Measurements from ENCODE around the gene CXCL8. TPM values are rescaled to one million over a fixed set of nuclear protein-coding genes. Genes with fewer than 3 reads are reported as not detected.

Gene CXCL8
- total RNA-seq, 1 donor from 2014 or later = 1.1 TPM

DNA sequence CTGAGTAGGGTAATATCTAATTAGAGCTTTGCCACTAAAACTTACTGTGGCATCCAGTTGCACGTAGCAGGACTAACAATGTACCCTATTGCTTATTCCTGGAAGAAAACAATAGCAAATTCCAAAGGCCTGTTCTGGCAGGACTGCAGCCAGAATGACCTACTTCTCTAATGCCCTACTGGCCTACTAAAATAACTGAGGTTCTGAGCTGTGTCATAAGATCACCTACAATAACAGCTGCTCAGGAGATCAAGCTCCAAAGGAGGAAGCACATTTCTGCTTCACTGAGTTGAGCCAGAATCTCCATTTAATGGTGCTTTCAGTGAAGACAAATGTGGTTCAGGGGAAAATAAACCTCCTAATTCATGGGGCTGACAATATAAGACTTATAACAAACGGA lies 42.2 kb upstream of the CXCL8 start:
- DNase-seq = no peak
- TF ChIP-seq, protein P1, sequence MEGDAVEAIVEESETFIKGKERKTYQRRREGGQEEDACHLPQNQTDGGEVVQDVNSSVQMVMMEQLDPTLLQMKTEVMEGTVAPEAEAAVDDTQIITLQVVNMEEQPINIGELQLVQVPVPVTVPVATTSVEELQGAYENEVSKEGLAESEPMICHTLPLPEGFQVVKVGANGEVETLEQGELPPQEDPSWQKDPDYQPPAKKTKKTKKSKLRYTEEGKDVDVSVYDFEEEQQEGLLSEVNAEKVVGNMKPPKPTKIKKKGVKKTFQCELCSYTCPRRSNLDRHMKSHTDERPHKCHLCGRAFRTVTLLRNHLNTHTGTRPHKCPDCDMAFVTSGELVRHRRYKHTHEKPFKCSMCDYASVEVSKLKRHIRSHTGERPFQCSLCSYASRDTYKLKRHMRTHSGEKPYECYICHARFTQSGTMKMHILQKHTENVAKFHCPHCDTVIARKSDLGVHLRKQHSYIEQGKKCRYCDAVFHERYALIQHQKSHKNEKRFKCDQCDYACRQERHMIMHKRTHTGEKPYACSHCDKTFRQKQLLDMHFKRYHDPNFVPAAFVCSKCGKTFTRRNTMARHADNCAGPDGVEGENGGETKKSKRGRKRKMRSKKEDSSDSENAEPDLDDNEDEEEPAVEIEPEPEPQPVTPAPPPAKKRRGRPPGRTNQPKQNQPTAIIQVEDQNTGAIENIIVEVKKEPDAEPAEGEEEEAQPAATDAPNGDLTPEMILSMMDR (IDR thresholded peaks at IDR 0.05) = no peak
- Mint-ChIP-seq H3K27me3 (peaks cover 2% of the 10 kb centered on the region), H3K4me1 (no peaks in the 10 kb centered on the region), H3K27ac (no peak overlapping the region), H3K9me3 (no peaks in the 10 kb centered on the region), H3K4me3 (no peak overlapping the region), H3K36me3 (ENCODE audit: low read depth) (no peaks in the 10 kb centered on the region)
- POLR2A ChIA-PET = no interaction called here
- intact Hi-C loops (cut with micrococcal nuclease) = no loop called here
- ATAC-seq (ENCODE audit: low read depth) = no peak
- CTCF ChIA-PET = no interaction called here

DNA sequence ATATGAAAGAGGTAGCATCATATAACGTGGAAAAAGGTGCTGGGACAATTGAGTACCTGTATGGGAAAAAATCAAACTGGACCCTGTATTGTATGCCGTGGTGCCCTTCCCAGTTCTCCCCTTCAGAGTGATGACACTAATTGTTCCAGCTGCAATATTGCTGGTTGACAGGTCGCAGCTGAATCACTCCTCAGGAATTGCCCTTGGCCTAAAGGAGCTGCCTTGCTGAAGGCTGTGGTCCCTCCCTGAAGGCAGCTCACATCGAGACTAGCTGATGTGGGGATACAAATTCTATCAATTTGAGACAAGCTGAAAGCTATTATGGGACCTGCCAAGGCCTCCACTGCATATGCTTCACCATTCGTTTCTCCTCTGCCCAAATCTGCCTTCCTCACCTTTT lies 39.3 kb upstream of the CXCL8 start:
- Mint-ChIP-seq H3K36me3 (ENCODE audit: low read depth) (no peaks in the 10 kb centered on the region), H3K9me3 (no peaks in the 10 kb centered on the region), H3K27me3 (peaks cover 2% of the 10 kb centered on the region), H3K4me3 (no peak overlapping the region), H3K4me1 (no peaks in the 10 kb centered on the region), H3K27ac (no peak overlapping the region)
- TF ChIP-seq, protein P1 (IDR thresholded peaks at IDR 0.05) = no peak
- CTCF ChIA-PET = no interaction called here
- POLR2A ChIA-PET = no interaction called here
- no peak for DNase-seq
- intact Hi-C loops (cut with micrococcal nuclease) = no loop called here
- no peak for ATAC-seq (ENCODE audit: low read depth)

DNA sequence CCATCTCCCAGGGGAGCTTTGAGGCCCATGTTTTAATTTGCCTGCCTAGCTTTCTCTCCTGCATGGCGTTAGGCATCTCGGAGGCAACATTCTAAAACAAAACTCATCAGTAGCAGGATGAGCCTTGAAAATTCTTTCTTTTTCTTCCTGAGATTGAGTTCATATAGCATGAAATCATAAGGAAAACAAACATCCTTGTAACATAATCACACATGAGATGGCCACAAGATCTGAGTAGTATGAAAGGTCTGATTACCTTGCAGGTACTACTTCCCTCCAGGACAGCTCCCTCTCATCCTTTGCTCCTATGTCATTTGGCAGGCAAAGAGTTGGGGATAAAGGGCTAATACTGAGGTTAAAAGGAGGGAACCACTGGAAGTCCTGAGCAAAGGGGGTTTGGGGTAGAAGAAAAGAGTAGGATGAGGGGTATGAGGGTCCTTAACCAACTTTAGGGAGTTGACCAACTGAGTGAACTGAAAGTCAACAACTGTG lies 37.5 kb upstream of the CXCL8 start:
- Mint-ChIP-seq H3K4me1 (no peaks in the 10 kb centered on the region), H3K27ac (no peak overlapping the region), H3K9me3 (no peaks in the 10 kb centered on the region), H3K4me3 (no peak overlapping the region), H3K36me3 (ENCODE audit: low read depth) (no peaks in the 10 kb centered on the region), H3K27me3 (peaks cover 2% of the 10 kb centered on the region)
- ChIA-PET CTCF (no interaction called here), POLR2A (no interaction called here)
- intact Hi-C loops (cut with micrococcal nuclease) = no loop called here
- DNase-seq (no peak), ATAC-seq (ENCODE audit: low read depth) (no peak)
- TF ChIP-seq, protein P1 (IDR thresholded peaks at IDR 0.05) = no peak

DNA sequence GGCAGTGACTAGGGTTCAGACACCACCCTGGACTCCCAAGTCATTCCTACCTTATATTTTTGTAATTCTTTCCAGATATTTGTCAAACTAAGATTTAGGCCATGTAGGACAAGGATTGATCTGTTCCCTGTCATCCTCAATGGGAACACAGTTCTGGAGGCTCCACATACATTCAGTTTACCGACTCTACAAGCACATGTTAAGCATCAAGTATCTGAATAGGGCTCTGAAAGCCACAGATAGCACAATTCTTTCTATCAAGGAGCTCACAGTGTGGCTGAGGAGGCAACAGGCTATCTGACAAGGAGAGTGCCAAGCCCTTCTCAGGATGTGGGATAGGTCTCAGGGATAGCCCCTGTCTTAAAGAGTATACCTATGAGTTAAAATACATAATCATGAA lies 37.0 kb upstream of the CXCL8 start:
- ChIA-PET POLR2A (no interaction called here), CTCF (no interaction called here)
- ATAC-seq (ENCODE audit: low read depth) = no peak
- TF ChIP-seq, protein P1 (IDR thresholded peaks at IDR 0.05) = no peak
- no peak for DNase-seq
- no peak overlapping the region for H3K27ac Mint-ChIP-seq
- no peaks in the 10 kb centered on the region for H3K9me3 Mint-ChIP-seq
- intact Hi-C loops (cut with micrococcal nuclease) = no loop called here
- no peaks in the 10 kb centered on the region for H3K4me1 Mint-ChIP-seq
- peaks cover 2% of the 10 kb centered on the region for H3K27me3 Mint-ChIP-seq
- H3K4me3 Mint-ChIP-seq = no peak overlapping the region
- no peaks in the 10 kb centered on the region for H3K36me3 Mint-ChIP-seq (ENCODE audit: low read depth)

DNA sequence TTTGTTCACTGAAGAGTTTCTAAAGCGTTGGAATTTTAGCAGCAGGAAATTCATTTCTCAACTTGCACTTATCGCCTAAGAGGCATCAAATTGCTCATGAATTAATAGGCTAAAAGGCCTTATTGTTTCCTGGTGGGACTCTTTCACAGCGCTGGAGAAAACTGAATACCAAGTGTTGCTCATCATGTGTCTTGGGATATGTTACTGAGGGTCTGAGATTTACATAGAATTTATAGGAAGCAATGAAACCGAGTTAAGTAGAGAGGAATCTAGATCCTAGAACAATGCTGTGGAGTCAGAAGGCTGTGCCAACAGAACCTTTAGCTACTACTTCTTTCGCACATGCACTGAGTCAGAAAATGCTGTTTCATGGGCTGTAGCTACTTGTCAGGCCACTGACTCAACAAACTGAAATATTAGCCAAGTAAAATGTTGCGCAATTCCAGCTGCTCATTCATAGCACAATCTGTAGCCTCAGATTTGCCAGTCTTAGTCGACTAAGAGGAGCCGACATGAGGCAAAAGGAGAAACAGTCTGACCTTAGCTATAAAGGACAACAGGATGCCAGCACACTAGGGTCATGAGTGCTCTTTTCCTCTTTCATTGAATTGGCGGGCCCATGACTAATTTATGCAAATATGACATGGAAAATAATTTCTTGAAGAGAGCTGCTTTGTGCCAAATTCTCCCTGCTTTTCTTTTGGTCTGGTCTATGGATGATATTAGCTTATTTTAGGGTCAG lies 35.9 kb upstream of the CXCL8 start:
- ChIA-PET CTCF (no interaction called here), POLR2A (no interaction called here)
- no peak overlapping the region for H3K27ac Mint-ChIP-seq
- TF ChIP-seq, protein P1 (IDR thresholded peaks at IDR 0.05) = no peak
- ATAC-seq (ENCODE audit: low read depth) (no peak), DNase-seq (no peak)
- no peaks in the 10 kb centered on the region for H3K36me3 Mint-ChIP-seq (ENCODE audit: low read depth)
- intact Hi-C loops (cut with micrococcal nuclease) = no loop called here
- no peak overlapping the region for H3K4me3 Mint-ChIP-seq
- H3K27me3 Mint-ChIP-seq = peaks cover 2% of the 10 kb centered on the region
- no peaks in the 10 kb centered on the region for H3K9me3 Mint-ChIP-seq
- H3K4me1 Mint-ChIP-seq = no peaks in the 10 kb centered on the region

Data from activated B cell treated with CpG ODN at 0.5 μM for 24 hours (primary cell).